Tibial nerve (tissue), 3 donors: ENCODE results near the gene ALDH1L1.

Experiments used
- CTCF ChIP-seq, 5 experiments: fragments of 200-600 bp in 3 of 5; fragments of 450-650 bp in 2 of 5; sonication (generic) in 3 of 5; IDR thresholded peaks; one replicate each; pipeline ENCODE4 v1.5.1; 2016 to 2019; ENCODE audit warnings: antibody characterized with exemption in 5 of 5, mild to moderate bottlenecking in 3 of 5, moderate library complexity in 2 of 5
- POLR2A ChIP-seq, 2 donors: fragments of 450-650 bp; IDR thresholded peaks; one replicate each; pipeline ENCODE4 v1.6.1; 2017; ENCODE audit warnings: antibody characterized with exemption in 2 of 2, mild to moderate bottlenecking in 2 of 2, moderate library complexity in 2 of 2

GRCh38 chr3:126202276-126202675 lies 21.9 kb upstream of the ALDH1L1 start:
- TF ChIP-seq POLR2A (IDR thresholded peaks at IDR 0.05): no peak
- no peak for TF ChIP-seq CTCF (IDR thresholded peaks at IDR 0.05)
